Gastrocnemius medialis (tissue), 4 donors: ENCODE data around the gene RAD51B. TPM values are rescaled to one million over a fixed set of nuclear protein-coding genes. Genes with fewer than 3 reads are reported as not detected.

Experiments used
- ATAC-seq, 2 donors: fragments of 150-250 bp; one replicate each; pipeline ENCODE4 v1.9.1; 2016
- DNase-seq, 2 donors: peaks; one replicate each; pipeline ENCODE4 v3.0.0-alpha.2; 2019
- H3K27ac ChIP-seq, 4 donors: fragments of 200-600 bp; sonication (generic); 1 replicate in 1 of 4; 2 replicates in 3 of 4; pipeline ENCODE4 v1.5.1; 2016 to 2018; ENCODE audit warnings: mild to moderate bottlenecking in 2 of 4, moderate library complexity in 1 of 4
- H3K27me3 ChIP-seq, 3 donors: fragments of 200-600 bp; sonication (generic) in 2 of 3; 1 replicate in 1 of 3; 2 replicates in 2 of 3; pipeline versions ENCODE4 v1.5.1 to v1.6.0; 2016 to 2019; ENCODE audit warnings: mild to moderate bottlenecking in 1 of 3, moderate library complexity in 1 of 3
- H3K36me3 ChIP-seq, 2 donors: fragments of 200-600 bp; sonication (generic) in 1 of 2; one replicate each; pipeline ENCODE4 v1.5.1; 2017 to 2018
- H3K4me1 ChIP-seq, 2 donors: fragments of 200-600 bp; sonication (generic) in 1 of 2; one replicate each; pipeline ENCODE4 v1.5.1; 2016 to 2017; ENCODE audit warnings: mild to moderate bottlenecking in 2 of 2
- H3K4me3 ChIP-seq, 4 donors: fragments of 200-600 bp; sonication (generic) in 3 of 4; 1 replicate in 1 of 4; 2 replicates in 3 of 4; pipeline ENCODE4 v1.5.1; 2016 to 2019; ENCODE audit warnings: mild to moderate bottlenecking in 2 of 4
- H3K9me3 ChIP-seq, 3 donors: fragments of 200-600 bp; sonication (generic) in 2 of 3; 1 replicate in 1 of 3; 2 replicates in 2 of 3; pipeline ENCODE4 v1.5.1; 2016 to 2019
- POLR2A ChIP-seq, 2 donors: fragments of 450-650 bp; IDR thresholded peaks; one replicate each; pipeline ENCODE4 v1.6.1; 2017; ENCODE audit warnings: antibody characterized with exemption in 2 of 2, mild to moderate bottlenecking in 2 of 2, moderate library complexity in 2 of 2
- in situ Hi-C, 4 donors: fragments of 200-750 bp; cut with MboI; loops; one replicate each; pipeline versions ENCODE4 v1.15.0 to v1.8.0; 2017; ENCODE audit warnings: low sequenced_read_pairs in 4 of 4
- intact Hi-C: fragments of 100-400 bp; cut with DNase I; formaldehyde crosslinking; loops from one replicate; pipeline ENCODE4 v1.15.1; 2023; ENCODE audit warnings: low total_unique reads
- total RNA-seq, 4 donors: library from RNA; depleted of rRNA; stranded (reverse); fragments of >200 nt; gene quantifications; one replicate each; pipeline versions ENCODE4 v1.1.0 to v1.2.3, GENCODE V29; 2016
- TF ChIP-seq, protein P1 (sequence below), 5 experiments: fragments of 450-650 bp in 3 of 5; fragments of 200-600 bp in 2 of 5; sonication (generic) in 2 of 5; IDR thresholded peaks in 4 of 5; conservative IDR thresholded peaks in 1 of 5; 1 replicate in 4 of 5; 2 replicates in 1 of 5; pipeline ENCODE4 v1.5.1; 2016 to 2019; ENCODE audit warnings: antibody characterized with exemption in 5 of 5, mild to moderate bottlenecking in 3 of 5, moderate library complexity in 3 of 5

The RAD51B gene
- total RNA-seq, 4 donors from 2014 or later, result 1.6 to 3.3 (median 2.4) TPM

DNA sequence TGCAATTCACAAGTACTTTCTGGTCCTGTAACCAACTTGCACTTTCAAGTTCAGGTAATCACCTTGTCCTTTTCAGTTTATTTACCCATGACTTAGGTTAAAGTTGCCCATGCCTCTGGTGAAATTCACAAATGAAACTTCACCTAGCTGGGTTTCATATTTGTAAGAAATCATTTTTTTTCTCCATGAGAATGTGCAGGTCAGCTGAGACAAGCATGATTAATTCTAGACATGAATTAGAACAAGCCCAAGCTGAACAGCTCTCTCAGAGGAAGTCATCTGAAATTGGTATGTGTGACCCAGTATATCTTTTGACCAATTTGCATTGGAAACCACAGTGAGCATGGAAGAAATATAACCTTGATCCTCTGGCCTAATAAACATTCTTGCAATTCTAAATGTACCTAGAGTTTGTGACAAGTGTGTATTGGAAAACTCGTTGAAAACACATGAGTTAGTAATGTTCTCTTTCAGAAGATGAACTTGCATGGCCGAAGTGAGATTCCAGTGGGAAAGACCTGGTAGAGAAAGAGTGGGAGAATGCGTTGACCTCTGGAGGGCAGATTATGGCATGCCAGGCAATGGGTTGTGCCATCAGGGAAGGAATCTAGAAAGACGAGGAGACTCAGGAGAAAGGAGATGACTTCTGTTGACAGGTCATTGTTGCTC is 486.8 kb downstream of the RAD51B start:
- Histone ChIP-seq H3K36me3 (no peaks in the 10 kb centered on the region), H3K27ac (no peak overlapping the region), H3K4me1 (peaks cover 10 to 20% of the 10 kb centered on the region in 2 donors), H3K4me3 (no peak overlapping the region), H3K9me3 (no peaks in the 10 kb centered on the region), H3K27me3 (no peaks in the 10 kb centered on the region)
- ATAC-seq (no peak), DNase-seq (no peak)
- in situ Hi-C loops, result no loop called here
- intact Hi-C loops, result no loop called here
- no peak for TF ChIP-seq POLR2A (IDR thresholded peaks at IDR 0.05)
- TF ChIP-seq, protein P1, sequence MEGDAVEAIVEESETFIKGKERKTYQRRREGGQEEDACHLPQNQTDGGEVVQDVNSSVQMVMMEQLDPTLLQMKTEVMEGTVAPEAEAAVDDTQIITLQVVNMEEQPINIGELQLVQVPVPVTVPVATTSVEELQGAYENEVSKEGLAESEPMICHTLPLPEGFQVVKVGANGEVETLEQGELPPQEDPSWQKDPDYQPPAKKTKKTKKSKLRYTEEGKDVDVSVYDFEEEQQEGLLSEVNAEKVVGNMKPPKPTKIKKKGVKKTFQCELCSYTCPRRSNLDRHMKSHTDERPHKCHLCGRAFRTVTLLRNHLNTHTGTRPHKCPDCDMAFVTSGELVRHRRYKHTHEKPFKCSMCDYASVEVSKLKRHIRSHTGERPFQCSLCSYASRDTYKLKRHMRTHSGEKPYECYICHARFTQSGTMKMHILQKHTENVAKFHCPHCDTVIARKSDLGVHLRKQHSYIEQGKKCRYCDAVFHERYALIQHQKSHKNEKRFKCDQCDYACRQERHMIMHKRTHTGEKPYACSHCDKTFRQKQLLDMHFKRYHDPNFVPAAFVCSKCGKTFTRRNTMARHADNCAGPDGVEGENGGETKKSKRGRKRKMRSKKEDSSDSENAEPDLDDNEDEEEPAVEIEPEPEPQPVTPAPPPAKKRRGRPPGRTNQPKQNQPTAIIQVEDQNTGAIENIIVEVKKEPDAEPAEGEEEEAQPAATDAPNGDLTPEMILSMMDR (IDR thresholded peaks at IDR 0.05 in 4 of 5, conservative IDR thresholded peaks at IDR 0.05 in 1 of 5), result no peak

DNA sequence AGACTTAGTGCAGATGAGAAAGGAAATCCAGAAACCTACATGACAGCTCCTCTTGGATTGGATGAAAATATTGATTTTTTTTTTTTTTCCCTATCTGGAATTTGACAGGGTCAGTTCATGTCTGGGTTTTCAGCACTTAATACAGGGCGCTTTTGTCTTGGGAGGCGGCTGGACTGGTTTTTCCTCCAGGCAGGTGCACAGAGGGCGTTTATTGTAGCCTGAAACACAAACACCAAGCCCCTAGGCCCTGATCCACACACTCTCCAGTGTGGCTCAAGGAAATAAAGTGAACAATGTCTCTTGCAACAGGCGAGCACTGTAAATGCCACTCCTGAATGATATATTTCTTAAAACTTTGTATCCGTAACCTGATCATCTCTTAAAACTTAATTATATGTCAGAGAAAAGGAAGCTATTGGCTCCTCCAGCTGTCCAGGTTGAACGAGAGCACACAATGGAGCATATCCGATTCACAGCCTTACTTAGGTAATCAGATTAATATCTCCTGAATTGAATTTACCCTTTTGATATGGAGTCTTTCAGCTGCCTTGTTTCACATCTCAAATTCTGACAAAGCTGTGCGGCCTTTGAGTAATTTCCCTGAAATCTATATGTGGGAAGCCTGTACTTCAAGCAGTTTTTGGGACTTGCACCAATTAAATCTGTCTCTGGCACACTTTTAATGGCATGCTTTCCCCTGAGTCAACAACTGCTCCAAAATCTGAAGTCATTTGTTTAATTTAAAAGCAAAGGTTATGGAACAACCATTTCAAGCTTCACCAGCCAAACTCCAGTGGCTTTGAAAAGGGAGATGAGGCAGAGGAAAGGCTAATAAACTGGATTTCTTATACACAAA is 487.6 kb downstream of the RAD51B start:
- no peaks in the 10 kb centered on the region for H3K36me3 ChIP-seq
- no peaks in the 10 kb centered on the region for H3K27me3 ChIP-seq
- in situ Hi-C loops (no loop called here), intact Hi-C loops (no loop called here)
- H3K27ac ChIP-seq, result peak overlapping the region; percentile 0 to 43 (median 28)
- no peak overlapping the region for H3K4me3 ChIP-seq
- no peaks in the 10 kb centered on the region for H3K9me3 ChIP-seq
- TF ChIP-seq, protein P1 (IDR thresholded peaks at IDR 0.05 in 4 of 5, conservative IDR thresholded peaks at IDR 0.05 in 1 of 5), result no peak
- TF ChIP-seq POLR2A (IDR thresholded peaks at IDR 0.05), result no peak
- no peak for DNase-seq
- ATAC-seq, result peak in 1 of 2 donors; percentile 33
- peaks cover 10 to 20% of the 10 kb centered on the region in 2 donors for H3K4me1 ChIP-seq

DNA sequence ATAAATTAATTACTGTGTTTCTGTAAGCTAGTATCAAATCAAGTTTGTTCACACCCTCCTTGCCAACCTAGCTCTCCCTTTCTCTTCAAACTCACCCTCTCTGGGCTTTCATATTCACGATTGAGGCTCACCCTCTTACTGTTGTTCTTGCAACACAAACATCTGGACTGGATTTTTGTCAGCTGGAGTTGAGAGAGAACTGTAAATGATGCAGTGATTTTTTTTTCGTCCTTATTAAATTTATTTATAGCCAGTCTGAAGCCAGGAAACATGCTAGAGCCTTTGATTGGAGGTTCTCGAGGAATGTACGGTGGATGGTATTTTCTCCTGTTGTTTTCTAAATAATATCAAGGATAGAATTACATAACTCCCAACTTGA is 488.2 kb downstream of the RAD51B start:
- ATAC-seq, result peak in 1 of 2 donors; percentile 63
- H3K4me1 ChIP-seq, result peaks cover 10 to 20% of the 10 kb centered on the region in 2 donors
- TF ChIP-seq POLR2A (IDR thresholded peaks at IDR 0.05), result no peak
- TF ChIP-seq, protein P1 (IDR thresholded peaks at IDR 0.05 in 4 of 5, conservative IDR thresholded peaks at IDR 0.05 in 1 of 5), result no peak
- H3K36me3 ChIP-seq, result no peaks in the 10 kb centered on the region
- in situ Hi-C loops, result no loop called here
- H3K27ac ChIP-seq, result peak overlapping the region; percentile 0 to 43 (median 28)
- no peaks in the 10 kb centered on the region for H3K9me3 ChIP-seq
- no peak overlapping the region for H3K4me3 ChIP-seq
- intact Hi-C loops, result no loop called here
- no peaks in the 10 kb centered on the region for H3K27me3 ChIP-seq
- DNase-seq, result no peak

DNA sequence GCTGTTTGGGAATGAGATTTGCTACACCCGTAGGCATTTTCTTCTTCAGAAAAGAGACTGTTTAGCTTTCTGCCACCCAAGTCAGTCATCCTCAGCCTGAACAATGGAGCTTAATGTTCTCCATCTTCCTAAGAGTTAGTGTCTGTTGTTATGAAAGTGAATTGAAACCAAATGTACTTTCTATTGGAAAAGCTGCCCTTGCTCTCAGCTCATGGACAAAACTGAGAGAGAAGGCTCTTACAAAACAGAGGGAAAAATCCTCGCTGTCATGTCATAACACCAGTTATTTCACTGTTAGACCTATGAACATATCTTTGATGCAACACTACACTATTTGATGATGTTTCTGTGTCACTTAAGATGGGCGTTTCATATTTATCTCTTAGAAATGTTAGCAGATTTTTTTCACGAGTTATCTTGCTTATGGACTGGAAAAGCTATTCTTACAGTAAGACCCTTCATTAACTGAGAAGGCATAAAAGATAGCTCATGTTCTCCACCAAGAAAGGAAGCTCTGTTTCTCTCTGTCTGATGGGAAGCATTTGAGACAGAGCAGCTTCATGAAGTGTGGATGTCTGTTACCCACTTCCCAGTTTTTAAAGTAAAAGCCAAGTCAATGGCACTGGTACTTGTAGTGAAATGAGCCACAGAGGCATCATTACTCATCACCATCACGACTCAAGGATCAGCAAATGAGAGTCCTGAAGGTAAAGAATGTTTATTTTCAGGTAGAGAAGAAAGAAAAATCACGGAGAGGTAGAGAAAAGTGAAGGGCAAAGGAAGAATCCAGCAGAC is 489.3 kb downstream of the RAD51B start:
- H3K4me3 ChIP-seq, result no peak overlapping the region
- no peaks in the 10 kb centered on the region for H3K36me3 ChIP-seq
- ATAC-seq (no peak), DNase-seq (no peak)
- no peaks in the 10 kb centered on the region for H3K9me3 ChIP-seq
- TF ChIP-seq, protein P1 (IDR thresholded peaks at IDR 0.05 in 4 of 5, conservative IDR thresholded peaks at IDR 0.05 in 1 of 5), result no peak
- no peak for TF ChIP-seq POLR2A (IDR thresholded peaks at IDR 0.05)
- no peaks in the 10 kb centered on the region for H3K27me3 ChIP-seq
- peaks cover 10 to 20% of the 10 kb centered on the region in 2 donors for H3K4me1 ChIP-seq
- in situ Hi-C loops, result no loop called here
- no peak overlapping the region for H3K27ac ChIP-seq
- intact Hi-C loops, result no loop called here
